Sigmoid colon (tissue), 3 donors: Measurements from ENCODE around the gene RFC5.

ENCODE experiments used
- CTCF ChIP-seq, 4 experiments: fragments of 450-650 bp in 3 of 4; fragments of 200-600 bp in 1 of 4; IDR thresholded peaks; one replicate each; pipeline ENCODE4 v1.5.1; 2016 to 2019; ENCODE audit warnings: antibody characterized with exemption in 4 of 4, mild to moderate bottlenecking in 3 of 4, moderate library complexity in 2 of 4
- POLR2A ChIP-seq, 2 donors: fragments of 450-650 bp; IDR thresholded peaks; one replicate each; pipeline ENCODE4 v1.6.1; 2016; ENCODE audit warnings: antibody characterized with exemption in 2 of 2, mild to moderate bottlenecking in 2 of 2, moderate library complexity in 2 of 2

GRCh38 chr12:118055144-118055557 lies 38.6 kb downstream of the RFC5 start:
- TF ChIP-seq CTCF (IDR thresholded peaks at IDR 0.05) (peak in 2 of 4 experiments; percentile 27 to 52), POLR2A (IDR thresholded peaks at IDR 0.05) (no peak)
